Fibroblast of skin of right biceps (primary cell): ENCODE data around the gene GPC5.

Experiments used
- DNase-seq: peaks from one replicate; pipeline ENCODE4 v3.0.0-alpha.2; 2013

Gene GPC5

GRCh38 chr13:91544723-91545122, 146.3 kb downstream of the GPC5 start:
- no peak for DNase-seq

- no peak for DNase-seq
Measured at GRCh38 chr13:91546900-91547299, 148.5 kb downstream of the GPC5 start.

- no peak for DNase-seq
Measured at GRCh38 chr13:91553584-91553983, 155.2 kb downstream of the GPC5 start.

- DNase-seq, result no peak
Measured at GRCh38 chr13:91554101-91554500, 155.7 kb downstream of the GPC5 start.

- peak; percentile 48 for DNase-seq
Measured at GRCh38 chr13:91557328-91558090, 159.1 kb downstream of the GPC5 start.

- no peak for DNase-seq
Measured at GRCh38 chr13:91563799-91564198, 165.4 kb downstream of the GPC5 start.

- DNase-seq, result no peak
Measured at GRCh38 chr13:91564396-91564795, 166.0 kb downstream of the GPC5 start.

GRCh38 chr13:91565296-91565695, 166.9 kb downstream of the GPC5 start:
- DNase-seq, result no peak

GRCh38 chr13:91567485-91568207, 169.2 kb downstream of the GPC5 start:
- no peak for DNase-seq

- no peak for DNase-seq
Measured at GRCh38 chr13:91571681-91572080, 173.3 kb downstream of the GPC5 start.

- peak; percentile 35 for DNase-seq
Measured at GRCh38 chr13:91572439-91572838, 174.0 kb downstream of the GPC5 start.

GRCh38 chr13:91572944-91573598, 174.7 kb downstream of the GPC5 start:
- DNase-seq, result peak; percentile 62

- DNase-seq, result peak; percentile 44
Measured at GRCh38 chr13:91574766-91575165, 176.3 kb downstream of the GPC5 start.

- DNase-seq, result no peak
Measured at GRCh38 chr13:91576590-91576989, 178.2 kb downstream of the GPC5 start.

- no peak for DNase-seq
Measured at GRCh38 chr13:91579320-91579719, 180.9 kb downstream of the GPC5 start.

GRCh38 chr13:91580749-91581148, 182.3 kb downstream of the GPC5 start:
- no peak for DNase-seq

- no peak for DNase-seq
Measured at GRCh38 chr13:91586609-91587008, 188.2 kb downstream of the GPC5 start.

GRCh38 chr13:91588541-91588940, 190.1 kb downstream of the GPC5 start:
- no peak for DNase-seq

- peak; percentile 55 for DNase-seq
Measured at GRCh38 chr13:91592056-91593014, 193.9 kb downstream of the GPC5 start.

- no peak for DNase-seq
Measured at GRCh38 chr13:91593456-91593855, 195.0 kb downstream of the GPC5 start.

GRCh38 chr13:91594061-91594460, 195.6 kb downstream of the GPC5 start:
- peak; percentile 45 for DNase-seq

- no peak for DNase-seq
Measured at GRCh38 chr13:91595677-91596076, 197.3 kb downstream of the GPC5 start.

- DNase-seq, result no peak
Measured at GRCh38 chr13:91596842-91597241, 198.4 kb downstream of the GPC5 start.
